ENCODE measurements around the gene CCDC43. TPM values are rescaled to one million over a fixed set of nuclear protein-coding genes. Genes with fewer than 3 reads are reported as not detected.
A peak's percentile ranks its signal among the peaks of the same experiment; 100 is the strongest.

The CCDC43 gene
- polyA plus RNA-seq, 1 donor (not counting 4 experiments of a cell fraction or from before 2014, with no cell fraction given) = 23.0 TPM

DNA sequence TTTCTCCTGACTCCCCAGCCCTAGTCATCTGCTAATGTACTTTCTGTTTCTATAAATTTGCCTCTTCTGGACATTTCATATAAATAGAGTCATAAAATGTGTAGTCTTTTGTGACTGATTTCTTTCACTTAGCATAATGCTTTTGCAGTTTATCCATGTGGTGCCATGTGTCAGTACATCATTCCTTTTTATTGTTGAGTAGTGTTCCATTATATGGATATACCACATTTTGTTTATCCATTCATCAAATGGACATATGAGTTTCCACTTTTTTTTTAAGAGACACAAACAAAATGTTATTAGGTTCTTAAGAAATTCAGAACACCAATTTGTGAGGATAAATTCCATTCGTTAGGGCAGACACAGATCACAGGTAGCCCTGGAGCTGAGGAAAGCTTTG is 29.9 kb upstream of the CCDC43 start:
- TF ChIP-seq EZH2 (IDR thresholded peaks at IDR 0.05; ENCODE audit: low read length) = no peak
- TF ChIP-seq, protein P1, sequence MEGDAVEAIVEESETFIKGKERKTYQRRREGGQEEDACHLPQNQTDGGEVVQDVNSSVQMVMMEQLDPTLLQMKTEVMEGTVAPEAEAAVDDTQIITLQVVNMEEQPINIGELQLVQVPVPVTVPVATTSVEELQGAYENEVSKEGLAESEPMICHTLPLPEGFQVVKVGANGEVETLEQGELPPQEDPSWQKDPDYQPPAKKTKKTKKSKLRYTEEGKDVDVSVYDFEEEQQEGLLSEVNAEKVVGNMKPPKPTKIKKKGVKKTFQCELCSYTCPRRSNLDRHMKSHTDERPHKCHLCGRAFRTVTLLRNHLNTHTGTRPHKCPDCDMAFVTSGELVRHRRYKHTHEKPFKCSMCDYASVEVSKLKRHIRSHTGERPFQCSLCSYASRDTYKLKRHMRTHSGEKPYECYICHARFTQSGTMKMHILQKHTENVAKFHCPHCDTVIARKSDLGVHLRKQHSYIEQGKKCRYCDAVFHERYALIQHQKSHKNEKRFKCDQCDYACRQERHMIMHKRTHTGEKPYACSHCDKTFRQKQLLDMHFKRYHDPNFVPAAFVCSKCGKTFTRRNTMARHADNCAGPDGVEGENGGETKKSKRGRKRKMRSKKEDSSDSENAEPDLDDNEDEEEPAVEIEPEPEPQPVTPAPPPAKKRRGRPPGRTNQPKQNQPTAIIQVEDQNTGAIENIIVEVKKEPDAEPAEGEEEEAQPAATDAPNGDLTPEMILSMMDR (optimal IDR thresholded peaks at IDR 0.05 in 1 of 3, IDR thresholded peaks at IDR 0.05 in 1 of 3, conservative IDR thresholded peaks at IDR 0.05 in 1 of 3; ENCODE audit: extremely low read depth in 1 of 3, insufficient read depth in 2 of 3, low read length in 3 of 3) = no peak
- Histone ChIP-seq H4K20me1 (ENCODE audit: control insufficient read depth, extremely low read depth, insufficient read depth, low read length) (no peaks in the 10 kb centered on the region), H3K4me1 (ENCODE audit: control insufficient read depth, extremely low read depth, insufficient read depth, low read length) (no peaks in the 10 kb centered on the region), H3K4me3 (ENCODE audit: control insufficient read depth in 2 of 3, extremely low read depth in 1 of 3, insufficient read depth in 2 of 3, low read depth in 1 of 3, low read length in 3 of 3) (no peak overlapping the region), H3K27me3 (ENCODE audit: control insufficient read depth, extremely low read depth, insufficient read depth, low read length) (no peaks in the 10 kb centered on the region), H3K9me3 (ENCODE audit: control insufficient read depth, low read depth, low read length) (no peaks in the 10 kb centered on the region), H3K36me3 (ENCODE audit: control insufficient read depth in 2 of 2, extremely low read depth in 1 of 2, insufficient read depth in 2 of 2, low read length in 2 of 2) (peaks cover 0 to 6% of the 10 kb centered on the region in 2 experiments), H3K79me2 (ENCODE audit: control insufficient read depth, insufficient read depth, low read length) (no peaks in the 10 kb centered on the region), H3K9ac (ENCODE audit: control insufficient read depth, extremely low read depth, insufficient read depth, low read length) (no peak overlapping the region), H3K27ac (ENCODE audit: control insufficient read depth, insufficient read depth, low read length) (no peak overlapping the region), H3K4me2 (ENCODE audit: control insufficient read depth, extremely low read depth, insufficient read depth, low read depth, low read length) (no peak overlapping the region), H3K9me1 (ENCODE audit: control insufficient read depth, extremely low read depth, insufficient read depth, low read length) (no peaks in the 10 kb centered on the region), H2AFZ (ENCODE audit: control insufficient read depth, low read length) (no peak overlapping the region)
- FAIRE-seq (no peak), DNase-seq (ENCODE audit: low read depth, low spot score) (no peak)
- dilution Hi-C loops (cut with MboI; ENCODE audit: extremely low pct_ligation_motif_present, low sequenced_read_pairs) = no loop called here

DNA sequence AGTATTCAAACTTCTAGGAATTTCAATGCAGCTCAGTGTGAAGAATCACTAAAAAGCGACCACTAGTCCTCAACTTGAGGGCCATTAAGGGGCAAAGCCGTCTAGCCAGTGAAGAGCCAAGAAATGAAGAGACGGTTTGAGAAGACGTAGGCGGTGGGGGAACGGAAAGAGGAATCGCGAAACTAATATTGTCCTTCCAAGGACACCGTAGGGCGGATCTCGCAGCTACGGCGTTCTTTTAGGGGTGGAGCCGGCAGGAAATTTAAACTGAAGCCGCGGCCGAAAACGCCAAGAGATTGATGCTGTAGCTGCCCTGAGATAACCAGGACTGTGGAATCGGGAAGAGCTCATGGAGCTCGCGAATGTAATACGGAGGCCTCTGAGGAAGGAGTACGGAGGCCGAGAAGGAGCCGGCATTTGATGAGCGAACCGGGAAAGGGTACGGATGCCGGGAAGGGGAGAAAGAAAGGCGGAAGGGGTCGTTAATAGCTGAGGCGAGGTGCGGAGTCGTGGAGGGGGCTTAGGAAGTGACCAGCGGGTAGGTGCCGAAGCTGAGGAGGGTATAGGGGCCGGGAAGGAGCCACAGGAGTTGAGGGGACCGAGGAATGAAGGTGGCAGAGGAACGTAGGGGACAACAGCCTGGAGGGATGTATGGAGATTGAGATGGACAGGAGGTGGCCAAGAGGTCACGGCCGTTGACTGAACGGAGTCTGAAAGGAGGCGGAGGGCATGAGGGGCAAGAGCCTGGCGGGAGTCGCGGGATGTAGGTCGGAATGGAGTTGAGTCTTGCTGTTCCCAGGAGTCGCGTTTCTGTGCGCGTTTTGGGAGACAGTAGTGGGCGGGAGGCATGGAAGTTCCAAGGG is 19.1 kb upstream of the CCDC43 start, which contains the start of gene DBF4B:
Gene DBF4B, plus strand, starts transcription at position 265 of the 863 bp plus-strand sequence. Its CDS starts 156 bp downstream, at position 421.
- Histone ChIP-seq H3K4me3 (ENCODE audit: control insufficient read depth in 2 of 3, extremely low read depth in 1 of 3, insufficient read depth in 2 of 3, low read depth in 1 of 3, low read length in 3 of 3) (peak within 1 kb of the TSS; percentile 63 to 98 (median 93)), H3K4me1 (ENCODE audit: control insufficient read depth, extremely low read depth, insufficient read depth, low read length) (peaks cover 7% of the 10 kb centered on the region), H3K9me3 (ENCODE audit: control insufficient read depth, low read depth, low read length) (no peaks in the 10 kb centered on the region), H3K79me2 (ENCODE audit: control insufficient read depth, insufficient read depth, low read length) (peaks cover 16% of the 10 kb centered on the region), H3K9me1 (ENCODE audit: control insufficient read depth, extremely low read depth, insufficient read depth, low read length) (no peaks in the 10 kb centered on the region), H2AFZ (ENCODE audit: control insufficient read depth, low read length) (peak within 1 kb of the TSS; percentile 94), H3K4me2 (ENCODE audit: control insufficient read depth, extremely low read depth, insufficient read depth, low read depth, low read length) (peak within 1 kb of the TSS; percentile 88), H4K20me1 (ENCODE audit: control insufficient read depth, extremely low read depth, insufficient read depth, low read length) (no peaks in the 10 kb centered on the region), H3K9ac (ENCODE audit: control insufficient read depth, extremely low read depth, insufficient read depth, low read length) (peak within 1 kb of the TSS; percentile 98), H3K27ac (ENCODE audit: control insufficient read depth, insufficient read depth, low read length) (peak within 1 kb of the TSS; percentile 85), H3K27me3 (ENCODE audit: control insufficient read depth, extremely low read depth, insufficient read depth, low read length) (no peaks in the 10 kb centered on the region), H3K36me3 (ENCODE audit: control insufficient read depth in 2 of 2, extremely low read depth in 1 of 2, insufficient read depth in 2 of 2, low read length in 2 of 2) (peaks cover 0 to 1% of the 10 kb centered on the region in 2 experiments)
- FAIRE-seq (peak; percentile 57), DNase-seq (ENCODE audit: low read depth, low spot score) (peak; percentile 23)
- dilution Hi-C loops (cut with MboI; ENCODE audit: extremely low pct_ligation_motif_present, low sequenced_read_pairs) = no loop called here
- TF ChIP-seq EZH2 (IDR thresholded peaks at IDR 0.05; ENCODE audit: low read length) = no peak
- TF ChIP-seq, protein P1 (optimal IDR thresholded peaks at IDR 0.05 in 1 of 3, IDR thresholded peaks at IDR 0.05 in 1 of 3, conservative IDR thresholded peaks at IDR 0.05 in 1 of 3; ENCODE audit: extremely low read depth in 1 of 3, insufficient read depth in 2 of 3, low read length in 3 of 3) = no peak

Data from keratinocyte (primary cell).